HepG2 (cell line): ENCODE measurements around the gene CABLES2. TPM values are rescaled to one million over a fixed set of nuclear protein-coding genes. Genes with fewer than 3 reads are reported as not detected.

Source experiments
- BORCS8-MEF2B ChIP-seq: sonication (generic); formaldehyde crosslinking; IDR thresholded peaks from 2 replicates; pipeline ENCODE4 v1.8.0; 2022; ENCODE audit warnings: mild to moderate bottlenecking, missing genetic modification reagents
- CEBPB ChIP-seq: IDR thresholded peaks from 2 replicates; pipeline ENCODE4 v1.6.1; 2011; ENCODE audit warnings: low read depth, low read length, improper control_type of control experiment, borderline replicate concordance
- ELF3 ChIP-seq: IDR thresholded peaks from 2 replicates; pipeline ENCODE4 v1.6.1; 2016; ENCODE audit warnings: missing genetic modification reagents, missing compliant biosample characterization
- GATAD1 ChIP-seq: IDR thresholded peaks from 2 replicates; pipeline ENCODE4 v1.6.1; 2016; ENCODE audit warnings: missing genetic modification reagents, missing compliant biosample characterization
- HES4 ChIP-seq: sonication (generic); formaldehyde crosslinking; IDR thresholded peaks from 2 replicates; pipeline ENCODE4 v1.9.0; 2021; ENCODE audit warnings: mild to moderate bottlenecking, missing genetic modification reagents, borderline replicate concordance
- HIVEP1 ChIP-seq: sonication (generic); formaldehyde crosslinking; IDR thresholded peaks from 2 replicates; pipeline ENCODE4 v1.4.0; 2020; ENCODE audit warnings: mild to moderate bottlenecking, missing genetic modification reagents
- HNRNPH1 ChIP-seq: fragments of 200-400 bp; formaldehyde crosslinking; optimal IDR thresholded peaks from 2 replicates; pipeline ENCODE3; 2017; ENCODE audit warnings: mild to moderate bottlenecking, low read depth, low read length
- HNRNPL ChIP-seq: fragments of 200-400 bp; formaldehyde crosslinking; IDR thresholded peaks from 2 replicates; pipeline ENCODE4 v1.6.1; 2017; ENCODE audit warnings: mild to moderate bottlenecking, low read depth, low read length
- ISX ChIP-seq: sonication (generic); formaldehyde crosslinking; conservative IDR thresholded peaks from 2 replicates; pipeline ENCODE4 v1.5.0; 2020; ENCODE audit warnings: missing genetic modification reagents
- JUN ChIP-seq: sonication (generic); formaldehyde crosslinking; IDR thresholded peaks from 2 replicates; pipeline ENCODE4 v1.4.0; 2020; ENCODE audit warnings: mild to moderate bottlenecking, missing genetic modification reagents
- NFYB ChIP-seq: sonication (generic); formaldehyde crosslinking; IDR thresholded peaks from 2 replicates; pipeline ENCODE4 v1.4.0; 2020; ENCODE audit warnings: missing genetic modification reagents
- NR2C2 ChIP-seq: sonication (generic); formaldehyde crosslinking; IDR thresholded peaks from 2 replicates; pipeline ENCODE4 v1.4.0; 2020; ENCODE audit warnings: missing genetic modification reagents, mild to moderate bottlenecking, moderate library complexity, borderline replicate concordance
- REL ChIP-seq: sonication (generic); formaldehyde crosslinking; conservative IDR thresholded peaks from 2 replicates; pipeline ENCODE4 v1.8.0; 2022; ENCODE audit warnings: mild to moderate bottlenecking, missing genetic modification reagents, moderate library complexity
- SCMH1 ChIP-seq: sonication (generic); formaldehyde crosslinking; IDR thresholded peaks from 2 replicates; pipeline ENCODE4 v1.9.0; 2021; ENCODE audit warnings: missing genetic modification reagents, mild to moderate bottlenecking, borderline replicate concordance
- SIX1 ChIP-seq: sonication (generic); formaldehyde crosslinking; IDR thresholded peaks from 2 replicates; pipeline ENCODE4 v1.4.0; 2020; ENCODE audit warnings: missing genetic modification reagents, borderline replicate concordance
- TBX2 ChIP-seq: sonication (generic); formaldehyde crosslinking; IDR thresholded peaks from 2 replicates; pipeline ENCODE4 v1.5.0; 2020; ENCODE audit warnings: missing genetic modification reagents, mild to moderate bottlenecking, borderline replicate concordance
- ZBTB42 ChIP-seq: sonication (generic); formaldehyde crosslinking; IDR thresholded peaks from 2 replicates; pipeline ENCODE4 v1.5.0; 2020; ENCODE audit warnings: mild to moderate bottlenecking, missing genetic modification reagents
- ZBTB8A ChIP-seq: sonication (generic); formaldehyde crosslinking; IDR thresholded peaks from 2 replicates; pipeline ENCODE4 v1.4.0; 2020; ENCODE audit warnings: mild to moderate bottlenecking, low read depth, missing genetic modification reagents, borderline replicate concordance
- ZC3H13 ChIP-seq: sonication (generic); formaldehyde crosslinking; IDR thresholded peaks from 2 replicates; pipeline ENCODE4 v1.8.1; 2023; ENCODE audit warnings: mild to moderate bottlenecking, missing genetic modification reagents, moderate library complexity
- ZEB1 ChIP-seq: IDR thresholded peaks from 2 replicates; pipeline ENCODE4 v1.6.1; 2012; ENCODE audit warnings: mild to moderate bottlenecking, low read depth, inconsistent platforms; ENCODE audit not compliant: insufficient replicate concordance
- ZNF17 ChIP-seq: sonication (generic); formaldehyde crosslinking; IDR thresholded peaks from 2 replicates; pipeline ENCODE4 v1.5.0; 2020; ENCODE audit warnings: mild to moderate bottlenecking, missing genetic modification reagents
- ZNF251 ChIP-seq: sonication (generic); formaldehyde crosslinking; IDR thresholded peaks from 2 replicates; pipeline ENCODE4 v1.9.0; 2021; ENCODE audit warnings: mild to moderate bottlenecking, missing genetic modification reagents
- ZNF256 ChIP-seq: sonication (generic); formaldehyde crosslinking; conservative IDR thresholded peaks from 2 replicates; pipeline ENCODE4 v1.4.0; 2020; ENCODE audit warnings: missing genetic modification reagents
- ZNF354B ChIP-seq: sonication (generic); formaldehyde crosslinking; IDR thresholded peaks from 2 replicates; pipeline ENCODE4 v1.8.0; 2022; ENCODE audit warnings: mild to moderate bottlenecking, missing genetic modification reagents
- ZNF382 ChIP-seq: sonication (generic); formaldehyde crosslinking; IDR thresholded peaks from 2 replicates; pipeline ENCODE4 v1.5.0; 2020; ENCODE audit warnings: missing genetic modification reagents, mild to moderate bottlenecking, borderline replicate concordance
- ZNF530 ChIP-seq: sonication (generic); formaldehyde crosslinking; IDR thresholded peaks from 2 replicates; pipeline ENCODE4 v1.5.0; 2020; ENCODE audit warnings: low read depth, mild to moderate bottlenecking, missing genetic modification reagents
- ZNF607 ChIP-seq: sonication (generic); formaldehyde crosslinking; IDR thresholded peaks from 2 replicates; pipeline ENCODE4 v1.5.1; 2020; ENCODE audit warnings: missing genetic modification reagents, mild to moderate bottlenecking, borderline replicate concordance
- ZNF616 ChIP-seq: sonication (generic); formaldehyde crosslinking; IDR thresholded peaks from 2 replicates; pipeline ENCODE4 v1.5.0; 2020; ENCODE audit warnings: low read depth, mild to moderate bottlenecking, missing genetic modification reagents
- ZNF629 ChIP-seq: sonication (generic); formaldehyde crosslinking; conservative IDR thresholded peaks from 2 replicates; pipeline ENCODE4 v1.5.0; 2020; ENCODE audit warnings: missing genetic modification reagents
- ZNF709 ChIP-seq: sonication (generic); formaldehyde crosslinking; IDR thresholded peaks from 2 replicates; pipeline ENCODE4 v1.5.0; 2020; ENCODE audit warnings: mild to moderate bottlenecking, missing genetic modification reagents
- ZNF768 ChIP-seq: sonication (generic); formaldehyde crosslinking; IDR thresholded peaks from 2 replicates; pipeline ENCODE4 v1.4.0; 2020; ENCODE audit warnings: missing genetic modification reagents
- ZNF776 ChIP-seq: sonication (generic); formaldehyde crosslinking; IDR thresholded peaks from 2 replicates; pipeline ENCODE4 v1.4.0; 2020; ENCODE audit warnings: mild to moderate bottlenecking, missing genetic modification reagents
- ZSCAN22 ChIP-seq: sonication (generic); formaldehyde crosslinking; IDR thresholded peaks from 2 replicates; pipeline ENCODE4 v1.4.0; 2020; ENCODE audit warnings: mild to moderate bottlenecking, missing genetic modification reagents
- polyA plus RNA-seq, 8 experiments: library from polyadenylated mRNA; depleted of rRNA in 3 of 8; stranded (reverse) in 7 of 8; unstranded in 1 of 8; fragments of >200 nt; fragmentation: Illumina TruSeq in 4 of 8; extraction: Trizol in 4 of 8; gene quantifications; 2 replicates each; pipeline versions ENCODE4 v1.2.1 to v1.2.3, GENCODE V29; 2011 to 2016; ENCODE audit warnings: low read depth in 4 of 8, missing spikeins in 1 of 8, mixed read lengths in 1 of 8; ENCODE audit not compliant: insufficient read depth in 1 of 8
- total RNA-seq, 5 experiments: library from RNA; depleted of rRNA; stranded (reverse); fragments of >200 nt; fragmentation: Illumina TruSeq; extraction: Trizol; gene quantifications; 2 replicates each; pipeline ENCODE4 v1.2.3, GENCODE V29; 2016; ENCODE audit warnings: low read depth in 1 of 5
- TF ChIP-seq, protein P1 (sequence below): sonication (generic); formaldehyde crosslinking; IDR thresholded peaks from 2 replicates; pipeline ENCODE4 v1.8.0; 2022; ENCODE audit warnings: mild to moderate bottlenecking, missing genetic modification reagents

CABLES2 gene
- total and polyA plus RNA-seq, 2 of the 13 experiments (the other 11 are each of a cell fraction or from before 2014, with no cell fraction given) = 5.2 to 9.7 TPM

DNA sequence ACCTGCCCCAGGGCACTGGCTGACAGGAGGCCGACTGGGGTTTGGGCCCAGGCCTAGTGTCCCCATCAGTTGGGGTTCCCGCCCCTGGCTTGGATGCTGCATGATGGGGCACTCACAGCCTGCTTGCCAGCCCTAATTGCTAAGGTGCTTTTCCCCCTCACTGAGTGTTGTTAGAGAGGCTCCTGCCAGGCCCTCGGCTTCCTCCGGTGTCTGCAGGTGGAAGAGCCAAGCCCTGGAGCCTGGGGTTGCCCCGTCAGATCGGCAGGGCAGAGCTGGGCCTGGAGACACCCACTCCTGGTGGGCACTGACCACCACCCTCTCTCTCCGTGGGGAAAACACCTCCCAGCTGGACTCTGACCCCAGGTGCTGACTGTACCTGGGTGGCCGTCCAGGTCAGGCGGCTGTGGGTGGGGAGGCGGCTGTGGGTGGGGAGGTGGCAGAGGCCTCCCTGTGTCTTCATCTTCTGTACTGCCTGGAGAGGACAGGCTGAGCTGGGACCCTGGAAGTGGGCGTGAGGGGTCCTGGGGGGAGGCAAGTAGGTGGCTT is 6.0 kb upstream of the CABLES2 start (continued):
- TF ChIP-seq, protein P1, sequence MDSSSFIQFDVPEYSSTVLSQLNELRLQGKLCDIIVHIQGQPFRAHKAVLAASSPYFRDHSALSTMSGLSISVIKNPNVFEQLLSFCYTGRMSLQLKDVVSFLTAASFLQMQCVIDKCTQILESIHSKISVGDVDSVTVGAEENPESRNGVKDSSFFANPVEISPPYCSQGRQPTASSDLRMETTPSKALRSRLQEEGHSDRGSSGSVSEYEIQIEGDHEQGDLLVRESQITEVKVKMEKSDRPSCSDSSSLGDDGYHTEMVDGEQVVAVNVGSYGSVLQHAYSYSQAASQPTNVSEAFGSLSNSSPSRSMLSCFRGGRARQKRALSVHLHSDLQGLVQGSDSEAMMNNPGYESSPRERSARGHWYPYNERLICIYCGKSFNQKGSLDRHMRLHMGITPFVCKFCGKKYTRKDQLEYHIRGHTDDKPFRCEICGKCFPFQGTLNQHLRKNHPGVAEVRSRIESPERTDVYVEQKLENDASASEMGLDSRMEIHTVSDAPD (CRISPR knock-in tag) = no peak
- TF ChIP-seq ZC3H13 (CRISPR knock-in tag) (no peak), CEBPB (no peak), SIX1 (CRISPR knock-in tag) (no peak), HES4 (CRISPR knock-in tag) (0 out of 2 replicates have a peak, but pooled peaks have one; percentile 12), ZNF530 (no peak), ZNF616 (peak; percentile 32; the same call in 1 of the 2 replicates), BORCS8-MEF2B (CRISPR knock-in tag) (0 out of 2 replicates have a peak, but pooled peaks have one; percentile 33), NR2C2 (CRISPR knock-in tag) (no peak), HNRNPH1 (no peak), ISX (CRISPR knock-in tag) (no peak), HIVEP1 (CRISPR knock-in tag) (0 out of 2 replicates have a peak, but pooled peaks have one; percentile 0), ZBTB8A (CRISPR knock-in tag) (no peak), ZNF768 (no peak; the same call in 1 of the 2 replicates), ZNF354B (CRISPR knock-in tag) (0 out of 2 replicates have a peak, but pooled peaks have one; percentile 34), JUN (CRISPR knock-in tag) (0 out of 2 replicates have a peak, but pooled peaks have one; percentile 8), ZEB1 (peak; percentile 49), SCMH1 (CRISPR knock-in tag) (no peak), REL (CRISPR knock-in tag) (no peak), ELF3 (CRISPR knock-in tag) (no peak), ZNF382 (no peak), ZSCAN22 (CRISPR knock-in tag) (no peak), ZNF776 (peak; percentile 65; the same call in 1 of the 2 replicates), ZNF251 (CRISPR knock-in tag) (no peak), ZNF629 (CRISPR knock-in tag) (no peak), ZNF17 (CRISPR knock-in tag) (no peak), HNRNPL (no peak), ZBTB42 (CRISPR knock-in tag) (no peak), TBX2 (no peak), NFYB (CRISPR knock-in tag) (peak; percentile 11; the same call in 1 of the 2 replicates), ZNF607 (CRISPR knock-in tag) (no peak), ZNF256 (CRISPR knock-in tag) (no peak), ZNF709 (CRISPR knock-in tag) (no peak), GATAD1 (no peak)
